Motor neuron (in vitro differentiated cells): Measurements from ENCODE around the gene DUSP3. TPM values are rescaled to one million over a fixed set of nuclear protein-coding genes. Genes with fewer than 3 reads are reported as not detected.

ENCODE experiments used
- ATAC-seq, 8 experiments: fragments of 200-7000 bp; cut with Tn5 transposase; replicated peaks in 6 of 8; 2 replicates each; pipeline ENCODE4 v1.8.0; 2021; ENCODE audit warnings: mild to moderate bottlenecking in 8 of 8, moderate library complexity in 8 of 8
- H3K27ac ChIP-seq, 2 donors: fragments of 250-450 bp; sonication (Bioruptor Pico); 2 replicates each; pipeline ENCODE4 v1.9.0; 2021; ENCODE audit warnings: antibody characterized with exemption in 2 of 2, mild to moderate bottlenecking in 2 of 2, moderate library complexity in 1 of 2
- H3K4me1 ChIP-seq, 2 donors: fragments of 250-450 bp; sonication (Bioruptor Pico); replicated peaks in 1 of 2; 2 replicates each; pipeline ENCODE4 v1.6.1; 2021; ENCODE audit warnings: antibody characterized with exemption in 2 of 2, mild to moderate bottlenecking in 2 of 2, moderate library complexity in 1 of 2
- H3K4me3 ChIP-seq, 5 donors: fragments of 250-450 bp; sonication (Bioruptor Pico); 2 replicates each; pipeline ENCODE4 v1.9.0; 2021; ENCODE audit warnings: antibody characterized with exemption in 5 of 5, mild to moderate bottlenecking in 5 of 5, moderate library complexity in 4 of 5
- WGBS, 10 experiments: fragments of 450-650 bp; shearing (Covaris generic); methylation state at CpG; one replicate each; pipeline ENCODE4 v1.0.0; 2022; 5-methylcytosine and 5-hydroxymethylcytosine counted together
- in situ Hi-C, 9 experiments: fragments of 400-800 bp; cut with MboI; loops; one replicate each; pipeline ENCODE4 v1.15.0; 2021; ENCODE audit warnings: low sequenced_read_pairs in 9 of 9, low pct_unique_long_range_greater_than_20kb in 2 of 9; ENCODE audit not compliant: unreplicated experiment in 9 of 9
- total RNA-seq, 8 experiments: library from RNA; unstranded; fragments of 300-600 nt; gene quantifications; 2 replicates each; pipeline versions ENCODE4 v1.2.3 to v1.2.4, GENCODE V29; 2022

The DUSP3 gene
- total RNA-seq, 8 experiments from 2014 or later = 18.6 to 58.2 (median 25.3) TPM

- Histone ChIP-seq H3K27ac (peak overlapping the region in 1 of 2 donors; percentile 6), H3K4me3 (peak overlapping the region in 2 of 5 donors; percentile 7 to 10), H3K4me1 (peaks cover 5 to 9% of the 10 kb centered on the region in 2 donors)
- 0 to 20% (median 4%) methylated on average over 1 to 3 of the region's 3 CpGs; no CpG with 5 or more reads in 3 of the 10 experiments for WGBS, 10 experiments
- in situ Hi-C loops = no loop called here
- ATAC-seq = peak; percentile 44 to 97 (median 96)
Measured at GRCh38 chr17:43791589-43791988, 12.8 kb upstream of the DUSP3 start.

GRCh38 chr17:43790311-43790940 is 11.6 kb upstream of the DUSP3 start:
- no peak overlapping the region for H3K4me3 ChIP-seq
- ATAC-seq = peak in 4 of 8 experiments; percentile 23 to 72 (median 34)
- H3K27ac ChIP-seq = no peak overlapping the region
- H3K4me1 ChIP-seq = peaks cover 5 to 9% of the 10 kb centered on the region in 2 donors
- in situ Hi-C loops = no loop called here
- 40 to 94% (median 83%) methylated on average over 1 to 6 of the region's 14 CpGs; no CpG with 5 or more reads in 4 of the 10 experiments for WGBS, 10 experiments

- no peak overlapping the region for H3K4me3 ChIP-seq
- ATAC-seq = no peak
- no peak overlapping the region for H3K27ac ChIP-seq
- WGBS, 10 experiments = 100% methylated on average over 1 of the region's 1 CpG; no CpG with 5 or more reads in 7 of the 10 experiments
- peaks cover 11 to 14% of the 10 kb centered on the region in 2 donors for H3K4me1 ChIP-seq
- in situ Hi-C loops = no loop called here
Measured at GRCh38 chr17:43789482-43789881, 10.7 kb upstream of the DUSP3 start.

GRCh38 chr17:43788540-43788939 is 9.8 kb upstream of the DUSP3 start:
- WGBS, 10 experiments = 60 to 100% (median 90%) methylated on average over 1 to 5 of the region's 5 CpGs
- no peak for ATAC-seq
- in situ Hi-C loops = no loop called here
- Histone ChIP-seq H3K4me1 (peaks cover 17 to 19% of the 10 kb centered on the region in 2 donors), H3K4me3 (no peak overlapping the region), H3K27ac (no peak overlapping the region)

- no peak overlapping the region for H3K27ac ChIP-seq
- H3K4me3 ChIP-seq = no peak overlapping the region
- in situ Hi-C loops = no loop called here
- peaks cover 17 to 19% of the 10 kb centered on the region in 2 donors for H3K4me1 ChIP-seq
- peak in 4 of 8 experiments; percentile 25 to 92 (median 90) for ATAC-seq
- 0 to 100% (median 0%) methylated on average over 1 to 2 of the region's 2 CpGs; no CpG with 5 or more reads in 3 of the 10 experiments for WGBS, 10 experiments
Measured at GRCh38 chr17:43787728-43788127, 9.0 kb upstream of the DUSP3 start.

GRCh38 chr17:43784628-43785101 is 5.9 kb upstream of the DUSP3 start:
- Histone ChIP-seq H3K4me1 (peaks cover 7 to 16% of the 10 kb centered on the region in 2 donors), H3K27ac (no peak overlapping the region), H3K4me3 (no peak overlapping the region)
- 11 to 73% (median 51%) methylated on average over 2 to 5 of the region's 5 CpGs for WGBS, 10 experiments
- in situ Hi-C loops = no loop called here
- peak in 6 of 8 experiments; percentile 8 to 83 (median 77) for ATAC-seq

- 0 to 73% (median 62%) methylated on average over 1 to 2 of the region's 2 CpGs for WGBS, 10 experiments
- Histone ChIP-seq H3K4me3 (no peak overlapping the region), H3K27ac (no peak overlapping the region), H3K4me1 (peaks cover 7 to 19% of the 10 kb centered on the region in 2 donors)
- ATAC-seq = peak in 1 of 8 experiments; percentile 12
- in situ Hi-C loops = no loop called here
Measured at GRCh38 chr17:43784068-43784467, 5.3 kb upstream of the DUSP3 start.

GRCh38 chr17:43782913-43783680 is 4.3 kb upstream of the DUSP3 start:
- H3K4me1 ChIP-seq = peaks cover 7 to 19% of the 10 kb centered on the region in 2 donors
- ATAC-seq = no peak
- no peak overlapping the region for H3K4me3 ChIP-seq
- 78 to 100% (median 88%) methylated on average over 2 to 11 of the region's 15 CpGs; no CpG with 5 or more reads in 1 of the 10 experiments for WGBS, 10 experiments
- in situ Hi-C loops = no loop called here
- no peak overlapping the region for H3K27ac ChIP-seq

- 65 to 100% (median 89%) methylated on average over 1 to 5 of the region's 7 CpGs; no CpG with 5 or more reads in 4 of the 10 experiments for WGBS, 10 experiments
- H3K27ac ChIP-seq = peak within 1 kb of the TSS in 1 of 2 donors; percentile 95
- peak within 1 kb of the TSS; percentile 68 to 85 (median 76) for H3K4me3 ChIP-seq
- ATAC-seq = no peak
- in situ Hi-C loops = no loop called here
- peaks cover 11 to 24% of the 10 kb centered on the region in 2 donors for H3K4me1 ChIP-seq
Measured at GRCh38 chr17:43780135-43780534, 1.4 kb upstream of the DUSP3 start, which contains the start of gene CFAP97D1. TSS of gene CFAP97D1 (plus strand) at chr17:43780435. CDS start at chr17:43780463, 28 bp downstream.

GRCh38 chr17:43779145-43780125 is 658 bp upstream of the DUSP3 start:
- Histone ChIP-seq H3K4me1 (peaks cover 6 to 17% of the 10 kb centered on the region in 2 donors), H3K27ac (peak overlapping the region; percentile 93 to 95), H3K4me3 (peak overlapping the region; percentile 68 to 85 (median 76))
- WGBS, 10 experiments = 0 to 60% (median 16%) methylated on average over 1 to 12 of the region's 26 CpGs; no CpG with 5 or more reads in 3 of the 10 experiments
- peak; percentile 1 to 62 (median 48) for ATAC-seq
- in situ Hi-C loops = no loop called here

- no peak for ATAC-seq
- Histone ChIP-seq H3K27ac (no peak overlapping the region), H3K4me1 (peaks cover 3 to 6% of the 10 kb centered on the region in 2 donors), H3K4me3 (no peak overlapping the region)
- WGBS, 10 experiments = 90 to 100% (median 100%) methylated on average over 2 to 11 of the region's 16 CpGs; no CpG with 5 or more reads in 3 of the 10 experiments
- in situ Hi-C loops = no loop called here
Measured at GRCh38 chr17:43774304-43775250, 4.2 kb downstream of the DUSP3 start.
